HepG2 (cell line): Measurements from ENCODE around the gene CCNYL1. TPM values are rescaled to one million over a fixed set of nuclear protein-coding genes. Genes with fewer than 3 reads are reported as not detected.

Experiments
- ARID4A ChIP-seq: sonication (generic); formaldehyde crosslinking; IDR thresholded peaks from 2 replicates; pipeline ENCODE4 v1.5.0; 2020; ENCODE audit warnings: mild to moderate bottlenecking, missing genetic modification reagents, borderline replicate concordance
- HMG20B ChIP-seq: conservative IDR thresholded peaks from 2 replicates; pipeline ENCODE4 v1.6.1; 2016; ENCODE audit warnings: missing genetic modification reagents, missing compliant biosample characterization
- HOXA7 ChIP-seq: sonication (generic); formaldehyde crosslinking; IDR thresholded peaks from 2 replicates; pipeline ENCODE4 v1.8.1; 2022; ENCODE audit warnings: mild to moderate bottlenecking, missing genetic modification reagents, moderate library complexity
- KAT7 ChIP-seq: IDR thresholded peaks from 2 replicates; pipeline ENCODE4 v1.6.1; 2018; ENCODE audit warnings: borderline replicate concordance, missing compliant biosample characterization
- KLF16 ChIP-seq, 2 experiments: sonication (generic) in 1 of 2; formaldehyde crosslinking in 1 of 2; IDR thresholded peaks; 2 replicates each; pipeline versions ENCODE4 v1.6.1 to v1.8.0; 2016 to 2023; ENCODE audit warnings: missing genetic modification reagents in 2 of 2, missing compliant biosample characterization in 1 of 2
- THAP9 ChIP-seq: sonication (generic); formaldehyde crosslinking; IDR thresholded peaks from 2 replicates; pipeline ENCODE4; 2020; ENCODE audit warnings: missing genetic modification reagents, mild to moderate bottlenecking, borderline replicate concordance
- TSC22D2 ChIP-seq: sonication (generic); formaldehyde crosslinking; IDR thresholded peaks from 2 replicates; pipeline ENCODE4 v1.5.1; 2020; ENCODE audit warnings: missing genetic modification reagents, mild to moderate bottlenecking, borderline replicate concordance
- YEATS2 ChIP-seq: sonication (generic); formaldehyde crosslinking; IDR thresholded peaks from 2 replicates; pipeline ENCODE4 v1.4.0; 2020; ENCODE audit warnings: missing genetic modification reagents, borderline replicate concordance
- ZBTB2 ChIP-seq: sonication (generic); formaldehyde crosslinking; IDR thresholded peaks from 2 replicates; pipeline ENCODE4 v1.8.0; 2022; ENCODE audit warnings: low read depth, missing genetic modification reagents
- ZIK1 ChIP-seq: sonication (generic); formaldehyde crosslinking; IDR thresholded peaks from 2 replicates; pipeline ENCODE4 v1.5.0; 2020; ENCODE audit warnings: mild to moderate bottlenecking, low read depth, missing genetic modification reagents, borderline replicate concordance
- ZNF44 ChIP-seq: sonication (generic); formaldehyde crosslinking; IDR thresholded peaks from 2 replicates; pipeline ENCODE4 v1.5.1; 2020; ENCODE audit warnings: mild to moderate bottlenecking, missing genetic modification reagents
- ZNF564 ChIP-seq: sonication (generic); formaldehyde crosslinking; IDR thresholded peaks from 2 replicates; pipeline ENCODE4 v1.8.1; 2023; ENCODE audit warnings: mild to moderate bottlenecking, missing genetic modification reagents
- ZNF761 ChIP-seq: sonication (generic); formaldehyde crosslinking; conservative IDR thresholded peaks from 2 replicates; pipeline ENCODE4 v1.4.0; 2020; ENCODE audit warnings: mild to moderate bottlenecking, missing genetic modification reagents
- ZSCAN20 ChIP-seq: sonication (generic); formaldehyde crosslinking; IDR thresholded peaks from 2 replicates; pipeline ENCODE4 v1.4.0; 2020; ENCODE audit warnings: missing genetic modification reagents, mild to moderate bottlenecking, borderline replicate concordance
- ZSCAN30 ChIP-seq: sonication (generic); formaldehyde crosslinking; IDR thresholded peaks from 2 replicates; pipeline ENCODE4 v1.5.0; 2020; ENCODE audit warnings: mild to moderate bottlenecking, missing genetic modification reagents
- ZSCAN5A ChIP-seq: sonication (generic); formaldehyde crosslinking; IDR thresholded peaks from 2 replicates; pipeline ENCODE4 v1.8.0; 2022; ENCODE audit warnings: mild to moderate bottlenecking, missing genetic modification reagents, borderline replicate concordance
- polyA plus RNA-seq, 8 experiments: library from polyadenylated mRNA; depleted of rRNA in 3 of 8; stranded (reverse) in 7 of 8; unstranded in 1 of 8; fragments of >200 nt; fragmentation: Illumina TruSeq in 4 of 8; extraction: Trizol in 4 of 8; gene quantifications; 2 replicates each; pipeline versions ENCODE4 v1.2.1 to v1.2.3, GENCODE V29; 2011 to 2016; ENCODE audit warnings: low read depth in 4 of 8, missing spikeins in 1 of 8, mixed read lengths in 1 of 8; ENCODE audit not compliant: insufficient read depth in 1 of 8
- total RNA-seq, 5 experiments: library from RNA; depleted of rRNA; stranded (reverse); fragments of >200 nt; fragmentation: Illumina TruSeq; extraction: Trizol; gene quantifications; 2 replicates each; pipeline ENCODE4 v1.2.3, GENCODE V29; 2016; ENCODE audit warnings: low read depth in 1 of 5

The CCNYL1 gene
- total and polyA plus RNA-seq, 2 of the 13 experiments (the other 11 are each of a cell fraction or from before 2014, with no cell fraction given) = 12.5 to 16.2 TPM

GRCh38 chr2:207768168-207768865 is 56.9 kb downstream of the CCNYL1 start (continued):
- TF ChIP-seq ZSCAN5A = no peak
- TF ChIP-seq TSC22D2 (CRISPR knock-in tag) = no peak; the same call in 1 of the 2 replicates
- TF ChIP-seq KAT7 = peak; percentile 88; the same call in 1 of the 2 replicates
- TF ChIP-seq KLF16 (CRISPR knock-in tag; IDR thresholded peaks at IDR 0.05) = peak; percentile 49 to 58; a peak in 1 of 4 replicates
- no peak for TF ChIP-seq ZSCAN30 (CRISPR knock-in tag)
- no peak; the same call in 1 of the 2 replicates for TF ChIP-seq ZNF44 (CRISPR knock-in tag)
- peak; percentile 14; the same call in 1 of the 2 replicates for TF ChIP-seq ZIK1
- TF ChIP-seq ZSCAN20 (CRISPR knock-in tag) = peak; percentile 15; the same call in 1 of the 2 replicates
- TF ChIP-seq HMG20B (CRISPR knock-in tag) = no peak
- no peak for TF ChIP-seq HOXA7 (CRISPR knock-in tag)
- 0 out of 2 replicates have a peak, but pooled peaks have one; percentile 10 for TF ChIP-seq ZNF564 (CRISPR knock-in tag)
- no peak for TF ChIP-seq THAP9 (CRISPR knock-in tag)
- no peak for TF ChIP-seq ZNF761 (CRISPR knock-in tag)
- TF ChIP-seq ZBTB2 = no peak; the same call in 1 of the 2 replicates
- TF ChIP-seq YEATS2 = no peak
- peak; percentile 84 for TF ChIP-seq ARID4A (CRISPR knock-in tag)
